GM13977 (cell line): ENCODE results near the gene HFE.

Experiments used
- DNase-seq: peaks from one replicate; pipeline ENCODE4 v3.0.0; 2012; ENCODE audit warnings: low spot score
- in situ Hi-C: fragments of 300-500 bp; cut with MboI; formaldehyde crosslinking; loops from one replicate; pipeline ENCODE4 v1.12.0; 2022; ENCODE audit warnings: low sequenced_read_pairs, low pct_unique_long_range_greater_than_20kb, mixed read lengths, inconsistent platforms; ENCODE audit not compliant: unreplicated experiment
- TF ChIP-seq, protein P1 (sequence below): IDR thresholded peaks from 2 replicates; pipeline ENCODE4 v1.5.1; 2012; ENCODE audit warnings: mild to moderate bottlenecking, control low read depth; ENCODE audit not compliant: insufficient read depth; ENCODE audit errors: extremely low read depth, missing control alignments

The HFE gene

GRCh38 chr6:26136321-26136720 lies 49.1 kb downstream of the HFE start:
- TF ChIP-seq, protein P1, sequence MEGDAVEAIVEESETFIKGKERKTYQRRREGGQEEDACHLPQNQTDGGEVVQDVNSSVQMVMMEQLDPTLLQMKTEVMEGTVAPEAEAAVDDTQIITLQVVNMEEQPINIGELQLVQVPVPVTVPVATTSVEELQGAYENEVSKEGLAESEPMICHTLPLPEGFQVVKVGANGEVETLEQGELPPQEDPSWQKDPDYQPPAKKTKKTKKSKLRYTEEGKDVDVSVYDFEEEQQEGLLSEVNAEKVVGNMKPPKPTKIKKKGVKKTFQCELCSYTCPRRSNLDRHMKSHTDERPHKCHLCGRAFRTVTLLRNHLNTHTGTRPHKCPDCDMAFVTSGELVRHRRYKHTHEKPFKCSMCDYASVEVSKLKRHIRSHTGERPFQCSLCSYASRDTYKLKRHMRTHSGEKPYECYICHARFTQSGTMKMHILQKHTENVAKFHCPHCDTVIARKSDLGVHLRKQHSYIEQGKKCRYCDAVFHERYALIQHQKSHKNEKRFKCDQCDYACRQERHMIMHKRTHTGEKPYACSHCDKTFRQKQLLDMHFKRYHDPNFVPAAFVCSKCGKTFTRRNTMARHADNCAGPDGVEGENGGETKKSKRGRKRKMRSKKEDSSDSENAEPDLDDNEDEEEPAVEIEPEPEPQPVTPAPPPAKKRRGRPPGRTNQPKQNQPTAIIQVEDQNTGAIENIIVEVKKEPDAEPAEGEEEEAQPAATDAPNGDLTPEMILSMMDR = no peak
- in situ Hi-C loops = no loop called here
- DNase-seq = no peak

GRCh38 chr6:26140254-26140966 lies 53.2 kb downstream of the HFE start:
- TF ChIP-seq, protein P1 = no peak
- DNase-seq = no peak
- in situ Hi-C loops = no loop called here

DNA sequence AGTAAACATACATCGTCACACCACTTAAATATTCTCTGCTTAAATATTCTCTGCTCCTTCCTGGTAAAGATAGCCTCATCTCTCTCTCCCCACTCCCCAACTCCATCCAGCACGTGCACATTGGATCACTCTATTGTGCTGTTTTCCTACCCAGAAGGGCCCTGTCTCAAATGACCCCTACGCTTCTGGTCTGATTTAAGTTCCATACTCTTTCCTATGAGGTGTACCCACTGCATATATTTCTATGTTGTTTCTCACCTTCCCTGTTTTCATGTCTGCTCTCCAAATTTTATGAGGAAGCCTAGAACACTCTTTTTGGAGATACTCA lies 53.7 kb downstream of the HFE start:
- in situ Hi-C loops = no loop called here
- TF ChIP-seq, protein P1 = no peak
- DNase-seq = no peak

GRCh38 chr6:26141378-26141904 lies 54.2 kb downstream of the HFE start:
- TF ChIP-seq, protein P1 = no peak
- no peak for DNase-seq
- in situ Hi-C loops = no loop called here

DNA sequence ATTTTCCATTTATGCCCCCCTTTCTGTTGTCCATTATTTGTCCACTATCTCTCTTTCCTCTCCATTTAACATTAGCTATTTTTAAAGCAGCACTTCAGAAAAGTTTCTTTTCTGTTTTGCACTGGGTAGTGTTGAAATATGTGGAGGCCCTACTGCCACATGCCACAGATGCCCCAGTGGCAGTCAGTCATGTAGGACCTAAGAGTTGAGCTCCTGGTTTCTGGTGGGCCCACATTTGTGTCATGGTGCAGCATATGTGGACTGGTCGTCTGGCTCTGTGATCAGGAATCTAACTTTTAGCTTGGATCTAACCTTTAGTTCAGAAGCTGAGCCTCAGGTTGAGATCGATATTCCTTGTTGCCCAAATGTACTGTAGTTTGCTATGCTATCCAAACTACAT lies 54.8 kb downstream of the HFE start:
- in situ Hi-C loops = no loop called here
- TF ChIP-seq, protein P1 = no peak

More for the DNA sequence above, 54.8 kb downstream of the HFE start:
- no peak for DNase-seq
